Measurements from ENCODE around the gene GRM5. TPM values are rescaled to one million over a fixed set of nuclear protein-coding genes. Genes with fewer than 3 reads are reported as not detected.
"Not testable (repeated sequence)": the region's sequence is repeated elsewhere in the genome, so short reads cannot be mapped to it uniquely, and the experiment has no call there.

The GRM5 gene
- total RNA-seq, 1 experiment from 2014 or later, result 0.20 TPM

DNA sequence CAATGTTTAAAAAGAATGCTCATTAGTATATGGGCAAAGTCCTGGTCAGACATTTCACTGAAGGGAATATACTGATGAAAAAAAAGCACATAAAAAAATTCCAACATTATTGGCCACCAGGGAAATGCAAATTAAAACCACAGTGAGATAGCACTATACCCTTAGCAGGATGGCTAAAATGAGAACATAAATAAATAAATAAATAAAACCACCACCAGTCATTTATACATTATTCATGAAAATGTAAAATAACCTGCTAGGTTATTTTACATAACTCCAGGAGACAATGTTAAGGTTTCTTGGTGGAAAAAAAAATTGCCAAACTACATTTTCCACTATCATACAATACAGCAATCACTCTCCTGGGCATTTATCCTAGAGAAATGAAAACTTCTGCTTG is 64.9 kb downstream of the GRM5 start:
- in situ Hi-C loops (cut with HindIII; ENCODE audit: low pct_unique_long_range_greater_than_20kb, low sequenced_read_pairs); DNase-seq (ENCODE audit: low read depth): not testable (repeated sequence)

DNA sequence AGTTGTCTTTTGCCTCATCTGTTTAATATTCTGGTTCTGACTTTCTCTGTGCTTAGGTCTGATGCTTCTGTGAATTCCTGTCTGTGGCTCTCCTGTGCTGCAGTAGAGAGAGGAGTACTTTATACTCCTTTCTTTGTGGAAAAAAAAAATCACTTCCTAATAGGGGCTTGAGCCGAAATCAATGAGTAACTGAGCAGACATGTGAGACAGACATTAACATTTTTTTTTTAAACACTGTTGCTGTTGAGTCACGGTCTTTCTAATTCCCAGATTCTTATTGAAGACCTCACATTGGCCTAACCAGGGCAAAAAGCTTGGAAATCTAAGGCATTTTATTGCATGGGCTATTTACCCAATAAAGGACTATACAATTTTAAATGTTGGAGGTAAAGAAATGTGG is 86.1 kb downstream of the GRM5 start:
- peak; percentile 39 for DNase-seq (ENCODE audit: low read depth)
- in situ Hi-C loops (cut with HindIII; ENCODE audit: low pct_unique_long_range_greater_than_20kb, low sequenced_read_pairs), result no loop called here

DNA sequence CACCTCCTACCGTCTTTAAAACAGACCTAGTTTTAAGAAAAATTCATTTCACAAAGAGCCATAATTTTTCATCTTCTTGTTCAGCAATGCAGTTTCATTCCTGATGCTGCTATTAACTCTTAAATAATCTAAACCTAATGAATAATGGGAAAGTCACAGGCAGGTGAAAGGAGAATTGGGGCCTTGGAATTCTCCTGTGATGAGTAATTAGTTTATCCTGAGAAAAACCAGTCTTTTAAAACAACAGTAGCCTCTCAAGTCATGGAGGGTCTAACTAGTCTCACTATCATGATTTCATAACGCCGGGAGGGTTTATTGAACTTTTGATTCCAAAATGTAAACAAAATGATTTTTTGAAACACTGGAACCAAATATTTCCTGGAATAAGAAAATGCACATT is 86.8 kb downstream of the GRM5 start:
- DNase-seq (ENCODE audit: low read depth); in situ Hi-C loops (cut with HindIII; ENCODE audit: low pct_unique_long_range_greater_than_20kb, low sequenced_read_pairs): not testable (repeated sequence)

DNA sequence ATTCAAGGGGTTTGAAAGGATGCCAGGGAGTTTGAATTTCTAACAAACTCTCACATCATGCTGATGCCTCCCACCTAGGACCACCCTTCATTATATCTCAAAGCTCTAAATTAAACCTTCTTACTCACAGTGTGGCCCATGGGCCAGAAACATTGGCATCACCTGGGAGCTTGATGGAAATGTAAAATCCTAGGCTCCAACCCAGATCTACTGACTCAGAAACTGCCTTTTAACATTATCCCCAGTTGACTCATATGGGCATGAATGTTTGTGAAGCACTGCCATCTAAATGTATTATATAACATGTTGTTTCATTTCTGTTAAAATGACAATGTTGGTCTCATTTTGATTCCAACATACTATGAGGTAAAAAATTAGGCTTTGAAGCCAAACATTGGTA is 90.3 kb downstream of the GRM5 start:
- in situ Hi-C loops (cut with HindIII; ENCODE audit: low pct_unique_long_range_greater_than_20kb, low sequenced_read_pairs); DNase-seq (ENCODE audit: low read depth): not testable (repeated sequence)

DNA sequence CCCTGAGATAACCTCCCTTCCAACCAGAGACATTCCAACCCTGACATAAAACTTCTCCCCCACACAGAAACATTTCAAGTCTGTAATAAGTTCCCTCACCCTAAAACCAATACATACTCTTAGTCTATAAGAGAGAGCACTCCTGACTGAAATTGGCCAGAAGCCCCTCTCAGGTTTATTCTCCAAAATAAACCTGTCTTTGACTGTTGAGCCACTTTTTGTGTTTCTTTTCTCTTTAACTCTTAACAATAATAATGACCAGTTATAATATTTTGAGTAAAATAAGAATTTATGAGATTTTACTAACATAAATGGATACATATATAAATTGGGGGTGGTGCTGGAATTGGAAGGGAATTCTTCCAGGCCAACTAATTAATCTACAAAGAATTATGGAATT is 93.6 kb downstream of the GRM5 start:
- in situ Hi-C loops (cut with HindIII; ENCODE audit: low pct_unique_long_range_greater_than_20kb, low sequenced_read_pairs), result no loop called here
- no peak for DNase-seq (ENCODE audit: low read depth)

DNA sequence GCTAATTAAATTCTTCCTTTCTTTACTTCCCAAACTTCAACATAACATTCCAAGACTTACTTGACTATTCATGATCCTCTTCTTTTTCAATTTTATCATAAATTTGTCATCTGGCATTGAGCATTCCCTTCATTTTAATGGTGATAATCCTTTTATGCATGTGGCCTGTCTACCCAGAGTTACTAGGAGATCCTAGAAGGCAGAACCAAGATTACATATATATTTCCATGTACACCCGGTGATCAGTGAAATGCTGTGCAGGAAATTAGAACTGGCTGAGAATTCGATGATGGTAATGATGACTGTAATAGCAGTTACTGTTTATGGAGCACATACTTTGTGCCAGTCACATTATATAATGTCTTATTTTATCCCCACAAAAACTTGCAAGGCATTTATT is 104.2 kb downstream of the GRM5 start:
- in situ Hi-C loops (cut with HindIII; ENCODE audit: low pct_unique_long_range_greater_than_20kb, low sequenced_read_pairs); DNase-seq (ENCODE audit: low read depth): not testable (repeated sequence)

DNA sequence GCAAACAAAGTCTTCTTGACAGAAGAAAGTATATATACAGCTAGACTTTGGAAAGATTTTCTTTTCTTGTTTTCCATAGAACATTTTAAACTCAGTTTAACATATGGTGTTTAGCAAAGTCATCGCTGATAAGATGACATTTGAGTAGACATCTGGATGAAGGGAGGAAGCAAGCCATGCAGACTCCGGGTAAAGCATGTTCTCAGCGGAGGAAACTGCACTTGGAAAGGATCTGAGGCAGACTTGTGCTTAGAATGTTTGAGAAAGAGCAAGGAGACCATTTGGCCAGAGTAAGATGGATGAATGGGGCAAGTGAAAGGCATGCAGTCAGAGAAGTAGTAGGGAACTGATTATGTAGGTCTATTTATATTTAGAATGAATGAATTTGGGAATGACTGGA is 105.9 kb downstream of the GRM5 start:
- DNase-seq (ENCODE audit: low read depth); in situ Hi-C loops (cut with HindIII; ENCODE audit: low pct_unique_long_range_greater_than_20kb, low sequenced_read_pairs): not testable (repeated sequence)

DNA sequence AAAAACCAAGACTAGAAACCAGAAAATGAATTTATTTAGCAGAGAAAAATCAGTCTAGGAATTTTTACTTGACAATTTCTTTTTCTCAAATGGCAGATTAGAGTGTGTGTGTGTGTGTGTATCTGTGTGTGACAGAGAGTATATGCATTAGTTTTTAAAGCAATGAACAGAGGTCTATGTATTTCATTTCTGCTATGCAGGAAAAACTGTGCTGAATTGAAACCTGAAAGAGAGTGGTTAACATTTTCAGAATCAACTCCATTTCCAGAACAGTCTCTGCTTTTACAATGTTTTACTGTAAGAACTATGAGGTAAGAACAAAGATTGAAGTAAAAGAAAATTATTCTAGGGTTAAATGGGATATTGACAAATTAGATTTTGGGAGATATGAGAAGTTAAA is 114.8 kb downstream of the GRM5 start:
- DNase-seq (ENCODE audit: low read depth), result no peak
- in situ Hi-C loops (cut with HindIII; ENCODE audit: low pct_unique_long_range_greater_than_20kb, low sequenced_read_pairs), result no loop called here

DNA sequence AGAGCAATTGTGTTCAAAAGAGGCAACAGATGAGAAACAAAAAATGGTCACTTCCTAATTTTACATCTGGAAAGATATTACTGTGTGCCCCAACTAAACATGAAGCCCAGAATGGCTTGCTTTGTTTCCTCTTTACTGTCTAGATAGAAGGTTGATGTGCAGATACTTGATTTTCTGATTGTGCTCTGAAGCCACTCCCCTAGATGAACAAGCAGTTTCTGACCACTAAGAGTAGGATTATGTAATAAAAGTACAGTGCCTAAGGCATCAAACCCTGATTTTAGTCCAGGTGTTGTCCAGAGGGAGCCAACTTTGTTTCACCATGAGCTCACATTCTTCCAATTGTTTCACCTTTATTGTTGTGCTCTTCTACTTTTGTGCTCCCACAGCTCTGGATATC is 116.9 kb downstream of the GRM5 start:
- DNase-seq (ENCODE audit: low read depth); in situ Hi-C loops (cut with HindIII; ENCODE audit: low pct_unique_long_range_greater_than_20kb, low sequenced_read_pairs): not testable (repeated sequence)

DNA sequence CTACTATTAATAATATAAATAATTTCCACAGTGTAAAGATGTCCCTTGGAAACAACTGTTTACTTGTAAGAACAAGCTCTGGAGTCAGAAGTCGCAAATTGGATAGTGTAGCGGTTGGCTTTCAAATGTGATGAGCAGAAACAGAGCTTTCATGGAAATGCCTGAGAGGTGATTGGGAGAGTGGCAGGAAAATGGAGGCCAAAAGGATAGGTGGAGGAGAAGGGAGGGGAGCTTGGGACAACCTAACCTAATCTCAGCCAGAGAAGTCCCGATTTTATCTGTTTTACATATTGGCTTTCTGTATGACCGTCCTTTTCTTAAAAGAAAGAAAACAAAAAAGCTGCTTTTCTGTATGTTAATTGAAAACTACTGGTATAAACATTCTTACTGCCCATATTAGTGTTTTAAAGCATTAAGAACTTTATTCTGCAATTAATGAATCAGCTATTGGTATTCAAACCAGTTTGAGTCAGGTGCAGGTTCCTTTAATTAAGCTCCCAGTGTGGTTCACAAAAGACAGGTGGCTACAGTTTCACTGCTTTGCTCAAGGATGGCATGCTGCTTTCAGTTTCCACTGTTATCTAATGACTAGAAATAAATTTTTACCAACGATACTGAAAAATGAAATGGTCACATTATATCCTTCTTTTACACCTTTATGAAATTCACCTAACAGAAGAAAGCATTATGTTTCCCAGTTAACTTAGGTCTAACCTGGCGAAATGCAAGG is 117.8 kb downstream of the GRM5 start:
- DNase-seq (ENCODE audit: low read depth); in situ Hi-C loops (cut with HindIII; ENCODE audit: low pct_unique_long_range_greater_than_20kb, low sequenced_read_pairs): not testable (repeated sequence)

DNA sequence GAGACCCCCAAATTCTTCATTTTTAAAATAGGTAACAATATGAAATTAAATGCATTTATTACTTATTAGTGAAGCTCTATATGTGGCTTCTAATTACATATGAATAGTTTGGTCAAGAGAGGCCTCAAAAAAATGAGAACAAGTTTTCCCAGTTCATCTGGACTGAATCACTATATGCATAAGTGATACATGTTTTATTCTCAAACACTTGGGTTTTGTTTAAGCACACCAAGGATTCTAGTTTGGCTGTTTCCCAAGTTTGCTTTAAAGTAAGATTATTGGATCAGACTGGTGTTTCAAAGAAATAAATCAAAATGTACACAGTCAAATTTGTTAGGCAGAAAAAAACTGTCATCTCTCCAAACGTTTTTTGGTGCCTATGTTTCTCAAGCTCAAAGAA is 136.1 kb downstream of the GRM5 start:
- in situ Hi-C loops (cut with HindIII; ENCODE audit: low pct_unique_long_range_greater_than_20kb, low sequenced_read_pairs); DNase-seq (ENCODE audit: low read depth): not testable (repeated sequence)

DNA sequence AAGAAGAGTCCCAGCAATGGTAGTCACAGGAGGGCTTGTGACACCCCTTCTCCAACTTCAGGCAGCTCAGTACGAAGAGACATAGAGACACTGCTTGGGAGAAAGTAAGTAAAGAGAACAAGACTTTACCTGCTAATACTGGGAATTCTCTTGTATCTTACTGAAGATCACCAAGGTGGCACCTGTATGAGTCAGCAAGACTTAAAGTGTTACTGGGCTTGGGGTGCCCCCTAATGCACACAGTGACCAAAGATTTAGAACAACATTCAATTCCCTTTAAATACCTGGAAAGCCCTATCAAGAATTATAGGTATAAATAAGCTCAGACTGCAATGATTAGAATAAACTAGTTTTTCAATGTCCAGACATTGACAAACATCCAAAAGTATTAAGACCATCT is 148.7 kb downstream of the GRM5 start:
- in situ Hi-C loops (cut with HindIII; ENCODE audit: low pct_unique_long_range_greater_than_20kb, low sequenced_read_pairs); DNase-seq (ENCODE audit: low read depth): not testable (repeated sequence)

DNA sequence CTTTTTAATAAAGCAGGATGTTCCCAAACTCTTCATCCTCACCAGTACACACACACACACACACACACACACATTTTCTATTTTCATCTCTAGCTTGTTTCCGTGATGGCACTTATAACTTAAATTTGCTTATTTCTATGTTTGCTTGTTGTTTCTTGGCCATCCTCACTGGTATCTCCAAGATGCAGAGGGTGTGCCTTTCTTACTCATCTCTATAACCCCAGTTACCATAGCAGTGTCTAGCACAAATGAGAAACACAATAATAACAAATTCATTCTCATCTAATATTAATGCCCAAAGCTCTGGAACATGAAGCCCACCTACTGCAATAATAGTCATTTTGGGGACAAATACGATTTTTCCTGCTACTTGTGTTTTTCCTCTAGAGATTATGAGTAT is 156.3 kb downstream of the GRM5 start:
- in situ Hi-C loops (cut with HindIII; ENCODE audit: low pct_unique_long_range_greater_than_20kb, low sequenced_read_pairs), result no loop called here
- no peak for DNase-seq (ENCODE audit: low read depth)

DNA sequence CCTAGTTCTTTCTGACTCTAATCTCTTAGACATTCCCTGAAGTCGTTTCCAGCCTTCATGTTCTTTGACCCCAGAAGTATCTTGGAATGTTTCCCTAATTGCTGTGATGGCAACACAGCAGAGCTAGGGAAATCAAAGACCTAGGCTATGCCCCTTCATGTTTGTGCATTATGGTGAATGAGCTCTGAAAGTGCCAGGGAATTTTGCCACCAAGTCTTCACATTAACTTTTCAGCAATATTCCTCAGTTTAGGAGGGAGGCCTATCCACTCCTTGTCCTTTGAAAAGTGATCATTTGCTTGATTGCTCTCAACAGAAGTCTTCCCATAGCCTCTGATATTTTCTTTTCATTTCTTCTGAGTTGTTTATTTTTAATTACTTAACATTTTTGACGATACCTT is 164.3 kb downstream of the GRM5 start:
- in situ Hi-C loops (cut with HindIII; ENCODE audit: low pct_unique_long_range_greater_than_20kb, low sequenced_read_pairs); DNase-seq (ENCODE audit: low read depth): not testable (repeated sequence)

DNA sequence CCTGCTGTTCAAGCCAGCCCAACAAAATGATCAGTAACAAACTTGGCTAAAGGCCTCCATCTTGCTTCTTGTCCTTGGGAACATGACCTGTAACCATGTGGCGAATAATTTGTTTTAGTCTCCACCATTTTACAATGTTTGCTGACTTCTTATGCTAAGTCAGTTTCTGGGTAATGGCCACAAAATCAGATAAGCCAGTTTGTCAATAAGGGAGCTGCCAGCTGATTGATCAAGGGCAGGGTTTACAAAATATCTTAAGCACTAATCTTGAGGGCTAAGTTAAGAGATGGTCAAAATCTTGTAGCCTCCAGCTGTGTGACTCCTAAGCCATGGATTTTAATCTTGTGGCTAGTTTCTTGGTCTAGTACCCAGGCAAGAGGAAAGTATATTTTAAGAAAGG is 176.9 kb downstream of the GRM5 start:
- DNase-seq (ENCODE audit: low read depth); in situ Hi-C loops (cut with HindIII; ENCODE audit: low pct_unique_long_range_greater_than_20kb, low sequenced_read_pairs): not testable (repeated sequence)

DNA sequence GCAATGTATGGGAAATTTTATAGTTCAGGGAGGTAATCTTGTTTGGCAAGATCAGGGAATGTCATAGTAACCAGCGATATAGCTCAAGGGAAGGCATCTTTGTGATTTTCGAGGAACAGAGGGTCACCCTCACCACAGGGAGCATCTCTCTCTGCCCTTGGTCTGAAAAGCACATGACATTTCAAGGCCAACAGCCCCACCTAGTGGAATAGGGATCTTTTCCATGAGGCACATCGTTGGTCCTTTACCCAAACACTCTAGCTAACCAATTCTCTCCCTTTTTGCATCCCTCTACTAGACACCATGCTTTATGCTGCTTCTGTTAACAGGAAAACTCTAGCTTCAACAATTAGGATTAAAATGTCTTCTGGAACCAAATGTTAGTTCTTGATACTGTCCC is 179.0 kb downstream of the GRM5 start:
- DNase-seq (ENCODE audit: low read depth), result peak; percentile 4
- in situ Hi-C loops (cut with HindIII; ENCODE audit: low pct_unique_long_range_greater_than_20kb, low sequenced_read_pairs), result no loop called here

DNA sequence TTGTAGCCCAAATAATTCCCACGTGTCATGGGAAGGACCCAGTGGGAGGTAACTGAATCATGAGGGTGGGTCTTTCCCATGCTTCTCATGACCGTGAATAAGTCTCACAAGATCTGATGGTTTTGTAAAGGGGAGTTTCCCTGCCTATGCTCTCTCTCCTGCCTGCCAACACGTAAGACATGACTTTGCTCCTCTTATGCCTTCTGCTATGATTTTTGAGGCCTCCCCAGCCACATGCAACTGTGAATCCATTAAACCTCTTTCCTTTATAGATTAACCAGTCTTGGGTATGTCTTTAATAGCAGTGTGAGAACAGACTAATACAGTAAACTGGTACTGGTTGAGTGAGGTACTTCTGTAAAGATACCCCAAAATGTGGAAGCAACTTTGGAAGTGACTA is 183.0 kb downstream of the GRM5 start:
- DNase-seq (ENCODE audit: low read depth); in situ Hi-C loops (cut with HindIII; ENCODE audit: low pct_unique_long_range_greater_than_20kb, low sequenced_read_pairs): not testable (repeated sequence)

DNA sequence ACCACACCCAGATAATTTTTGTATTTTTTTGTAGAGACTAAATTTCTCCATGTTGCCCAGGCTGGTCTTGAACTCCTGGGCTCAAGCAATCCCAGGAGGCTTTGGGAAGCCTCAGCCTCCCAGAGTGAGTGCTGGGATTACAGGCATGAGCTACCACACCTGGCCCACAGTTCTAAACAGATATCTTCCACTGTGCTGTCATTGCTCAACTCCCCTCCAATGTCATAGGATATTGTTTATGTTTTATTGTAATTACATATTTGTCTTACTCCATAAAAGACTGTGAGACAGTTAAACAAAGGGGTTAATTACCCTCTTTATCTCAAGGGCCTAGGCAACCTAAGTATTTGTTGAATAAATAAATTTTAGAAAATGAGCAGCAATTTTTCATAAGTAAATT is 204.2 kb downstream of the GRM5 start:
- DNase-seq (ENCODE audit: low read depth), result no peak
- in situ Hi-C loops (cut with HindIII; ENCODE audit: low pct_unique_long_range_greater_than_20kb, low sequenced_read_pairs), result no loop called here

DNA sequence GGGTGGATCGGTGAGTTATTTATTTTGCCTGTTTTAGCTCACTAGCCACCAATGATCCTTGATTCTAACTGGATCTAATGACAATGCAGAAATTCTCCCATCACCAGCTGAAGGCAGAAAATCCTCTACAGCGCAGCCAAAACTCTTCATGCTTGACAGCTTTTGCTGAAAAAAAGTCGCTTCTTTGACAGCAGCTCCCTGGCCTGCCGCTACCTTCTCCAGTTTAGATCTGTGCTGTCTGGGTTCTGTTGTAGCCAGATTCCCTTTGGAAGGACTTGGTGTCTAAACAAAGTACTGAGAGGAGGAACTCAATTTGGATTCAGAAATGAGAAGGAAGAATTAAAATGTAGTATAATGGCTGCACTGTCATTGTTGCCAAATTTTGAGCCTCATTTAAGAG is 205.4 kb downstream of the GRM5 start:
- DNase-seq (ENCODE audit: low read depth); in situ Hi-C loops (cut with HindIII; ENCODE audit: low pct_unique_long_range_greater_than_20kb, low sequenced_read_pairs): not testable (repeated sequence)

DNA sequence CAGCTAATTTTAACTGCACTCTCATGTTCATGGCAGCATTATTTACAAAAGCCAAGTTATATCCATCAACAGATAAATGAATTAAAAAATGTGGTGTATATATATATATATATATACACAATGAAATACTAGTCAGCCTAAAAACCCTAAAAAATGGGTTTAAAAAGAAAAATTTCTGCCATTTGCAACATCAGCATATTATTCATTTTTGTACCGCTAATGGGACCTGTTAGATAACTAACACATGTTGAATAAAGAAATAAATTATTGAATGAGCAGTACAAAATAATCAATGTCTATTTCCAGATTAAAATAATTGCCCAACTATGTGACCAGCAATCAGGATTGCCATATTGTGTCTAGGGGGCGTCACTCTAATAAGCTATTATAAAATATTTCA is 211.8 kb downstream of the GRM5 start:
- in situ Hi-C loops (cut with HindIII; ENCODE audit: low pct_unique_long_range_greater_than_20kb, low sequenced_read_pairs); DNase-seq (ENCODE audit: low read depth): not testable (repeated sequence)

All from Caki2 (cell line).